Stimulated activated CD8-positive, alpha-beta memory T cell treated with anti-CD3 and anti-CD28 coated beads, Interleukin-4, amount 100 ng/mL, for 4 hours (primary cell): ENCODE measurements around the gene ZNF185.
"Not testable (repeated sequence)": the region's sequence is repeated elsewhere in the genome, so short reads cannot be mapped to it uniquely, and the experiment has no call there.

Experiments used
- DNase-seq, 2 donors: peaks; one replicate each; pipeline ENCODE4 v3.0.0-alpha.2; 2020; ENCODE audit warnings: low read depth in 2 of 2, low spot score in 1 of 2

ZNF185 gene

DNA sequence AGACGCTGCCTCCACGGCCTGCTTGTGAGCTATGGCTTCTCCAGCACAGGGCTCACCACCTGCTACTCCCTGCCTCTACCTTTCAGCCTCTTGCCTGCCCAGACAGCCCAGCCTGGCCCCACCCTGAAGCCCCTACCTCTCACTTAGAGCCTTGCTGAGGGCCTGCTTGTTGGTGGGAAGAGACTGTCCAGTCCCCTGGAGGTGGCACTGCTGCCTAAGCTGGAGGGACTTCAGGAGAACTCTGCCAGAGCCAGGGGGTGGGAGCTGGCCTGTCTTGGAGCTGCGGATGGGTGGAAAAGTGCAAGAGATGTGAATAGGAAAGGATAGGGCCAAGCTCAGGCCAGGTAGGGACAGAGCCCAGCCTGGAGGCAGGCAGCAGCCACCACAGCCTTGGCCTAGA lies 2.7 kb upstream of the ZNF185 start:
- no peak for DNase-seq

DNA sequence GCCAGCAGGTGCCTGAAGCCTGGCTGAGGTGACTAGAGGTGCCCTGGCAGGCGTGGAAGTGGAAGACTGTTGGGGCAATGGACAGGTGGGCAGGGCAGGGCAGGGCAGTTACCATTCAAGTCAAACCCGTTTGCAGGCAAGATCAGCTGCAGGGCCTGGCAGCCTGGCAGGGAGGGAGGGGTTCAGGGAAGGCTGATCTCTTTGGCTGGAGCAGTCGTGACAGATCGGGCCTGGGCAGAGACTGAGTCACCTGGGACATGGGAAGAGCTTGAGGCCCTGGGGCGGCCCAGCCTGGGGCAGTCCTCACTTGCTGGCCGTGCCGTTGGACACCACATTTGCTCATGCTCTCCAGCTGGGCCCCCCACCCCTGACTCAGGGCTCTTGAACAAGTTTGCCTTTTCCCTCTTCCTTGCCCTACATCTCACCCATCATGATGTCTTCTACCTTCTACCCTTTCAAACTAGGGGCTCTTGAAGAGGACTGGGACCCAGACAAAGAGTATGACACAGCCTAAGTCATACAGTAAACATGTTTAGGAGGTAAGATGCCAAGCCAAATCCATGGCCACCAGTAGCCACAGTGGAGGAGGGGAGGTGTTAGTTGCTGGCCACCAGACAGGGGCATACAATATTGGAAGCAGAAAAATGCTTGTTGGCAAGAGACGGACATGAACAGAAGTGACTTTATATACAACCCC lies 2.0 kb upstream of the ZNF185 start:
- DNase-seq, result no peak

DNA sequence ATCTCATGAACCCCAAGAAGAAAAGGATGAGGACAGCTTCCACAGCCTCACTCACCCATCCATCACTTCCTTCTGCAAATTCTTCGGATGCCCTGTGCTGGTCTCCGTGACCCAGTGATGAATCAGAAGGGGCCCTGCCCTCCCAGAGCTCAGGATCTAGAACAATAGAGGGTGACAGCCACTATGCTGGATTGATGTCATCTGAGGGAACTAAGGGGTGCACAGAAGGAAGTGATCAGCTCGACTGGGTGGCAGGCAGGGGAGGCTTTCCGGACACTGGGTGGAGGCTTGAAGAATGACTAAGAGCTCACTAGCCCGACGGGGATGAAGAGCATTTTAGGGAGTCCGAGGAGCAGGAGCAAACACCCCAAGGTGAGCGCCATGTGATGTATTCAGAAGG lies 1.4 kb upstream of the ZNF185 start:
- DNase-seq, result no peak

DNA sequence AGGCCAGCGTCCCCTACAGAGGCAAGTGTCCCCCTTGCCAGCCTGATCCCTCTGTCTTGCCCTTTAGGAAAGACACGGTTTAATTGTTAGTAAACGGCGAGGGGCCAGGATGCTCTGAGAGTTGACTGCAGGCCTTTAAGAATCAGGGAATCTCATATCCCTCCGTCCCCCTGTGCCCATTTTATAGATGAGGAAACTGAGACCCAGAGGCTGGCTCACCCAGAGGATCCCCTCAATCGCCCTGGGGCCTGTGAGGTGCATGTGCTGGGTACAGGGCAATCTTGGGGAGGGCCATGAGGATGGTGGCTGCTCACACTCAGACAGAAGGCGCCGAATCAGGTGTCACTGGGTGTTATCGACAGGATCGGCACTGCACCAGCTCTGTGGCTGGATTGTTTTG lies 575 bp downstream of the ZNF185 start:
- DNase-seq, result no peak

DNA sequence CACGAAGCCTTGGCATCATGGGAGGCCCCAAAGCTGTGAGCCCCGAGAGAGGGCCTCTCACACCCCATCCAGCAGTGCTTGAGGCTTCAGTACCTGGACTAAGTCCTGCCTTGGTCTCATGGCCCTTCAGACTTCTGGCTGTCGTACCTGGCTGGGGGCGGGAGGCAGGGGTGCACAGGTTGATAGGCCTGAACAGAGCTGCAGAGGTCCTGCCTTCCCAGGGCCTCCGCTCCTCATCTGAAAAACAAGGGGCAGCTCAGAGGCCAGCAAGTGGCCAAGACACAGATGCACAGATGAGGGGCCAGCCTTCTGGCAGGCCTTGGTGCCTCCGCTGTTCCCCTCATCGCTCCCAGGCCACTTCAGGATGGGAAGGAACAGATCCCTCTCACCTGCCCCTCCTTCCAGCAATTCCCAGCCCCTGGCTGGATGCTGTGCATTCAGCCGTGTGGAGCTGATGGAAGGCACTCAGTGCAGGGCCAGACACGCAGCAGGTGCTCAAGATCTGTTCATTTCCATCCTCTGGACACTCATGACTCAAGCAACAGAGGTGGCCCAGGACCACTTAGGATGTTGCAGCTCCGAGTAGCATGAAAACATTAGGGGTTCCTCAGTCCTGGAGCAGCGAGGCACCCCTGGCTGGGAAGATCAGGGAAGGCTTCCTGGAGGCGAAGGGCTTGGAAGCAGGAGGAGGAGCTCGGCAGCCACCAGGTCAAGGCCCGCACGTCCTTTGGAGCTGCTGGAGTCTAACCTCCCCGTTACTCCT lies 1.4 kb downstream of the ZNF185 start:
- no peak for DNase-seq

DNA sequence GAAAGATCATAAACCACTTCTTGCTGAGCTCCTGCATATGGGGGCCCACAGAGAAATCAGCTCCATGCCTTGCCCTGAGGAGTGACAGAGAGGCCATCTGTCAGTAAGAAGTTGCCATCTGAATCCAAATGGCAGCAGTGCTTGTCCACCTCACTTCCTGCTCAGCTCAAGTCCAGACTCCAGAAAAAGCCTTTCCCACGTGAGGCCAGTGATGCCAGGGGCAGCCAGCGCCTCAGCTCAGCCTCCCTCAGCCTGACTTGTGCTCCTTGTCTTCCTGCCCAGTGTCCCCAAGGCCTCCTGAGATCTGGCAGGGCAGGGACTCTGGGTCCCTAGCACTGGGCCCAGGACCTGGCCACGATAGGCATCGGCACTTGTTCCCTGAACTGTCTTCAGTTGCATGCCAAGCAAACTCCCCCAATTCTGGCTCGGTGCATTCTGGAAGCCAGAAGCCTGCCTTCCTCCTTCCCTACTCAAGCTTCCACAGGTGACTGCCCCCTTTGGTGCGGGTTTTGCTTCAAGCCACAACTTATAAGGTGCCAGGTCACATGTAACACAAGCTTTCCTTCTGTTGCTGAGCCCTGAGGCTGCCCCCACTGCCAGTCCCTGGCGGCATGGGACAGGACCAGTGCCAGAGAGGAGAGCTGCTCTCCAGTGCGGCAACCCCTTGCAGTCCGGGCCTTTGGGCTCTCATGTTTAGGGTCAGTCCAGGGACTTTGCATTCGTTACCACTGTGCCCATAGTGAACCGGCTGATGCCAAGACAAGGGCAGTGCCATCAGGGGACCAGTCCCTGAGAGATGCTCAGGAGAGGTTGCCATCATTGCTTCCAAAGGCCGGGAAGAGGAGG lies 2.2 kb downstream of the ZNF185 start:
- DNase-seq, result no peak

DNA sequence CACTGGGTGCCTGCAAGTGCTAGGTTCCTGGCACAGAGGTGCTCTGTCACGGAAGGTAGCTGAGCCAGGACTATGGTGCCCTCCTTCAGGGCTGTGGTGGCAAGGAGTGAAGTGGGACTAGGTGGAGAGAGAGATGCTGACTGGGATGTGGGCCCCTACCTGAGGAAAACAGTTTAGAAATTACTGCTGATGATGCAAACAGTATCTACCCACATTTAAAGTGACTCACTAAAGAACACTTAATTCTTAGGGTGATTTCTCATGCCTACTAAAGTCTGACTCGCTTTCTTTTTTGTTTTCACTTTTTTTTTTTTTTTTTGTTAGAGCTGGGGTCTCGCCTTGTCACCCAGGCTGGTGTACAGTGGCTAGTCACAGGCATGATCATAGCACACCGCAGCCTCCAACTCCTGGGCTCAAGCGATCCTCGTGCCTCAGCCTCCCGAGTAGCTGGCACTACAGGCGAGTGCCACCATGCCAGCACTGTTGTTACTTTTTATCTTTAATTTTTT lies 3.1 kb downstream of the ZNF185 start:
- no peak for DNase-seq

DNA sequence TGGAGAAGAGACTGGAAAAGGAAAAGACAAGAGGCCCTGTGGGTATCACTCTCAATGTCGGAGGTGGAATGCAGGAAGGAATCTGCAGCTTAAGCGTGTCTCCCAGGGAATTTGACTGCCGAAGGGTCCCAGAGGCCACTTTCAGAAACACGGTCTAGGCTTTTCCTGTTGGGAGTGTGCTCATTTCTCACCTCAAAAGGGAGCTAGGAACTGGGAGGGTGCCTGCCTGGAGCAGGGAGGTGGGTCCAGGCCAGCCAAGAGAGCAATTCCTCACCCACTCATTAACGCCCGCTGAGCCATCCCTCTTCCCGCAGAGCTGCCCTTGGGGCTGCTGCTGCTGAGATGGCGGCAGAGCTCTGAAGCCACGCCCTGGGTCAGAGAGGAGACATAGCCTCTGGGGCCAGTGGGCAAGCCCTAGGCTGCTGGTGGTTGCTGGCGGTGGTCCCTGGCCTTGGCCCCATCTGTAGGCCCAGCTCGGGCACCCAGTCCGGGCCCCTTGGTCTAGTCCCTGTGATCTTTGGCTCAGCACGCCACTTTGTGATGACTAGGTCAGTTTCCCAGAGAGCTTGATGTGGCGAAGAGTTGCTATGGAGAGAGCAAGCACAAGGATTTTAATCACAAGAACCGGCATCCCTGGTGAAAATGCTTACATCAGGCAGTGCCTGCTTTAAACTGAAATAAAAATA lies 4.1 kb downstream of the ZNF185 start:
- no peak for DNase-seq

DNA sequence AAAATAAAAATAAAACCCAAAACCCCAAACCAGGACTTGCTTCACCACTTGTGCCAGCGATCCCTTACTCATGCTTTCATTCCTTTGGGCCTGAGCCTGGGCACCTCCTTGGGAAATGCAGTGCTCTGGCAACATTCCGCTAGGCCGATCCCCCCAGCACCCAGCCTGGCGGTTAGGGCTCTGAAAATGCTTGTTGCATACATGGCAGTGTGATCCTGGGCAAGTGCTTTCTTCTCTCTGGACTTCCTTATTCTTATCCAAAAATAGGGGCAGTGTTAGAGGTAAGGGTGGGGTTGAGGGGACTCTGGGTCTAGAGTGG lies 4.6 kb downstream of the ZNF185 start:
- DNase-seq, result no peak

DNA sequence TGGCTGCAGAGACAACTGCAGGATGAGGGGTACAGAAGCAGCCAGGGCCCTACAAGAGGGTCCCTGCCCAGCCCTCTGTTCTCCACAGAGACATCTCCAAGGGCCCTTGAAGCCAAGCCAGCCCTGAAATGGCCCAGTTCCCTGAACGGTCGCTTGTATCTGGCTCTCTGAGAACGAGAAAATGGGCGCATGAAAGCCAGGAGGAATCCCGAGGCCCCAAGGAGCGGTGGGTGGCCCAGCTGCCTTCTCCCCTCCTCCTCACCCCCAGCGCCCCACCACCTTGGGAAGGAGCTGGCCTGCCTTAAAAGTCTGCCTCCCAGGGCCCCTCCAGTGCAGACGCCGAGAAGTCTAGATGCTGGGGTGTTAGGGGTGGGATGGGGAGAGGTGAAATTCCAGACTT lies 5.7 kb downstream of the ZNF185 start:
- no peak for DNase-seq

DNA sequence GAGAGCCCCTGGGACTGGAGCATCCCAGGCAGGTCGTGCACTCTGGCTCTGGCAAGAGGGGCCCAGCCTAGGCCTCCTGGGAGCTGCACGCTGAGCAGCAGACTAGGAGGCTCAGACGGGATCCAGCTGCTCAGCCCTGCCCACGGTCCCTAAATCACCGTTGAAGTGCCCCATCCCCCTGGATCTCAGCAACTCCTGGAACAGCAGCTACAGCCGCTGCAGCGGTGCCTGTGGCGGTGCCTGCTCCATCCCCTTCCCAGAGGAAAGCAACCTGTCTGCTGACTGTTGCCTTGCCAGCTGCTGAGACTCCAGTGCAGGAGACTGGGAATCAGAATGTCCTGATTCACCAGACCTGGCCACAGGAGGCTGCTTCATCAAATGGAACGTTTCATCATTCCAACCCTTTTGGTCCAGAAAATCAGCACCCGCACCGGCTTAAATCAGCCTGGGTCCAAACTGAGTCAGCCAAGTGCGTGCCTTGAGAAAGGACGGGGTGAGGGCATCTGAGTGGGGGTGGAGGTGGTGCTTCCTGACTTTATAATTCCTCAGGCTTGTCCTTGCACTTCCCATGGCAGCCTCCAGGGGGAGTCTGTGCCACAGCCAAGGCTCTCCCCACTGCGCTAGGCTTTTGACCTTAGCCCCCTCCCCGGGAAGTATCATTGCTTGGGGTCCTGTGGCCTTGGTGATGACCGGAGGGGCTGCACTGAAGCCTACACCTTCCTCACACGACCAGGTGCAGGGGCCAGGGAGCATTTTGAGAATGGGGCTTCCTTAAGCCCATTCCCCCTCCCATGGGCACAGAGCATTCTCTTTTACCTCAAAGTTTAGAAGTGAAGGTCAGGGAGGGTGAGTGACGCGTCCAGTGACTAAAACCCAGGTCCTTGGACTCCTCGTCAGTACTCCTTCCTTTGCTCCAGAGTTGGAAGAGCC lies 6.5 kb downstream of the ZNF185 start:
- DNase-seq, result no peak

DNA sequence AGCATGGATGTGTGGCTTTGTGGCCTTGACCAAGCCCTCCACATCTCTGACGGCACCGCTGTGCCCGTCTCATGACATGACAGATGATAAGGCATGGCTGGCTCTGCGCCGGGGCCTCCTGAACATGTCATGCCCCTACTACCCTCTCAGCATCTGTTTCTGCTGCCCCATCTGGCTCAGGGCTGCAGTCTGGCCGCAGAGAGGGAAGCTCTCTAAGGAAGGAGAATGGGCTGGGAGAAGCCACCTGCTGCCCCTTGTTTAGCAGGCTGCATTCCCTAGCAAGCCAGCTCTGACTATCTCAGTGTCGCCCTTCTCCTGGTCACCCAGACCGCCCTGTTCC lies 7.2 kb downstream of the ZNF185 start:
- DNase-seq, result no peak

DNA sequence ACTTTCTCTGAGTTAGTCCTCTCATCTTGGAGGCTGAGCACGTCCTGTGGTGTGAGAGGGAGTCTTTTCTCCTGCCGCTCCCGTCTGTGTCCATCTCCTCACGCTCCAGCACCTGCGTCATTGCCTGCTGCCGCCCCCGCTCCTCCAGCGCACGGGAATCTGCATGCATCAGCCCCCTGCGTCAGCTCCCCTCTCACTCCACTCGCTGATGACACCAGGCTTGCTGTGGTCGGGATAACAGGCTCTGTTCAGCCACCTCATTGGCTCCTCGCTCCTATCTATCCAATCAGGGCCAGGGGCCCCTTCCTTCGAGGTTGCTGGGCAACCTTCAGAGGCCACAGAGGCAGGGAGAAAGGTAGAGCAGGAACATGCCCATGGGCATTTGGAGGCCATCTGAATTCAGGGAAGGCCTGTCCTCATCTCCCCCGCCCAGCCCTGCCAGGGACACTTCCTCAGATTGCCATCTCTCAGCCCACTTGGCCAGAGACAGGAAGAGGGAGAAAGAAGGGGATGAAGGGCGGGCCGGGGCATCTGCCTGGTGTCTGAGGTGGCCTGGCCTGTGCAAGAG lies 9.3 kb downstream of the ZNF185 start:
- DNase-seq, result no peak

DNA sequence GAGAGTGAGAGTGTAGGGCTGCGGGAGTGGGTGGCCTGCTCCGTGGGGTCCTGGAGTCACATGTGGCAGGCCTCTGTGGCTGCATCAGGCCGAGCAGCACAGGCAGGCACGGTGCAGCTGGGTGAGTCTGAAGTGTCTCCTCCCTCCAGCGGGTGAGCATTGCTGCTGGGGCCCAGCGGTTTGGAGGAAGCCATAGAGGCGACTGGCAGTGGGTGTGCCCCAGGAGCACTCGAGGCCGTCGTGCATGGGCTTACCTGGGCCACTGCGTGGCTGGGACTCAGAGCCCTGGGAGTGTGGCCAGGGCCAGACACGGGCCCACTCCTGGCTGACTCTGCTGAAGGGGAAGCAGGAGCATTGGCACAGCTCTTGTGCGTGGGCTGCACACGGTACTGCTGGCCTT lies 10.6 kb downstream of the ZNF185 start:
- DNase-seq, result no peak

DNA sequence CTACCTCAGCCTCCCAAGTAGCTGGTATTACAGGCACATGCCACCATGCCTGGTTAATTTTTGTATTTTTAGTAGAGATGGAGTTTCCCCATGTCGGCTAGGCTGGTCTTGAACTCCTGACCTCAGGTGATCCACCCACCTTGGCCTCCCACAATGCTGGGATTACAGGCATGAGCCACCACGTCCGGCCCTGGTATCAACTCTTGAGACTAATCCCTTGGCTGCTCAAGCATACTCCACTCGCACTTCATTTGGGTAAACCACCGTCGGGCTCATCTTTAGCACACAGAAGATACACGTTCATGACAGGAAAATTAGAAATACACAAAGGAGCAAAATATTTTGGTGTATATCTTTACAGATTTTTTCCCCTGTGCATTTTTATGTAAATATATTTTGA lies 12.2 kb downstream of the ZNF185 start:
- DNase-seq, result not testable (repeated sequence)

DNA sequence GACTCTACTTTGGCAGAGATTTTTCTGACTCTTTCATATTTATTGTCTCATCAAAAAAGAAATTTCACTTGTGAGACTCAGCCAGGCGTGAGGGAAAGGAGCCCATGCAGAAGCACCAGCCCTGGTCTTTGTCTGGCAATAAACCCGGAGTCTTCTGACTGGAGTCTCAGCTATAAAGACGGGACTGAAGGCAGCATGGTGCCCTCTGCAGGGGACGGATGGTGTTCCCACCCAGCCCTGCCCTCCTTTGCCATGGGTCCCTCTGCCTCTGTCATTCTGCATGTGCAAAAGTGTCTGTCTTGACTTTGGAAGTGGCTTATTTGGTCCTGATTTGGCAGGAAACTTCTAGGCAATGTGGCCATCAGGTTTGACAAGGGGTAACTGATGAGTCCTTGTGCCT lies 14.2 kb downstream of the ZNF185 start:
- no peak for DNase-seq

DNA sequence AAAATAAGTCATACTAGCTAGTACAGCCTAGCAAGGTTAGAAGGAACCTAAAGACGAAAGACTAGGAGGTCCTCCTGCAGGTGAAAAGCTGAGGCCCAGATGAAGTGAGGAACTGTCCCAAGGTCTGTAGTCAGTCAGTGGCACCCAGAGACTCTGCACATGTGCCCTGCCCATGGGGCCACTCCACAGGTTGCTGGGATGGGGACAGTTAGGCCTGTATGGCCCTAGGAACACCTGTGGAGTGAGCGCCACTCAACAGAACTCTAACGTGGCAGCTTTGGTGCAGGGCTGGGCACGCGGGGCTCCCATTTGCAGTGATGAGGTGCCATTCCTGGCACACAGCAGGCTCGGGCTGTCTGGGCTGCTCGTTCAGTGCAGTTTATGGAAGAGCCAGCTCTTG lies 14.8 kb downstream of the ZNF185 start:
- no peak for DNase-seq

DNA sequence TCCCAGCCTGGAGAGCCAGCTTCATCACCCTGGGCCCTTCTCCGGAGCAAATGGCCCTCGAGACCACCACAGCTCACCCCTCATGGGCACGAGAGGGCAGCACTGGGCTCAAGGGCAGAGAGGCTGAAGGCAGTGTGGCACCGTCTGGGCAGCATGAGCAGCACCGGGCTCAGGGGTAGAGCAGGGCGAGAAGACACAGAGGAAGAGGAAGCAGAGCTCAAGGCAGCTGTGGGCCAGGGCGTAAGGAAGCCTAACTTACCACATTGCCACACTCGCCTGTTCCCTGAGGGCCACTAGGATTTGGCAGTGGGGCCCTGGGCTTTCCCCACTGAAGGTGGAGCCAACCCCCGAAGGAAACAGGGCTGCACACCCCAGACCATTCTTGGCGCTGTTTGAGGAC lies 15.5 kb downstream of the ZNF185 start:
- DNase-seq, result no peak

DNA sequence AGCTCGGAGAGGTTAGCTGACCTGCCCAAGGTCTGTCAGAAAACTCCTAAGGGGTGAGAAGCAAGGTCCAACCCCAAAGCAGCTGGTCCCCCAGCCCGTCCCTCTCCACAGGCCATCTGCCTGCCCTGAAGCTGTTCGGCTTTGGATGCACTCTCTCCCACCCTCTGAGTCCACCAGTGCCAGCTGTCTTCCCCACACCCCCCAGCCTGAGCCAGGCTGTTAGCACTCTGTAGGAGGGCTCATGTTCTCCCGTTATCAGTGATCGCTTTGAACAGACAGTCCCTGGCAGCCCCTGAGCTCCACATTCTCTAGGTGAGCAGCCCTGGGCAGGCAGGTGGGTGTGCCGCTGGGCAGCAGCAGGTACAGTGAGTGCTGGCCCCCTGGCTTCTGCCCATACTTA lies 16.0 kb downstream of the ZNF185 start:
- no peak for DNase-seq
